BJ (cell line): Measurements from ENCODE around the gene CYP4B1. TPM values are rescaled to one million over a fixed set of nuclear protein-coding genes. Genes with fewer than 3 reads are reported as not detected.

Experiments
- CTCF ChIA-PET: fragments of 350-600 bp; formaldehyde crosslinking; extraction: SDS; loops from one replicate; lab custom pipeline; 2021; ENCODE audit warnings: antibody characterized with exemption, inconsistent platforms; lab: Yijun Ruan, JAX
- POLR2A ChIA-PET: fragments of 300-600 bp; sonication (Branson Sonifier 250); formaldehyde crosslinking; extraction: SDS; loops from one replicate; lab custom pipeline; 2021; ENCODE audit warnings: antibody characterized with exemption; lab: Charles Lee
- DNase-seq: peaks from one replicate; pipeline ENCODE4 v3.0.0-alpha.2; 2011; ENCODE audit warnings: low read depth
- H3K27me3 ChIP-seq: 2 replicates; pipeline ENCODE4 v1.6.0; 2011; ENCODE audit warnings: low read length; ENCODE audit not compliant: control insufficient read depth, insufficient read depth
- H3K36me3 ChIP-seq: 2 replicates; pipeline ENCODE4 v1.5.1; 2011; ENCODE audit warnings: low read length; ENCODE audit not compliant: control insufficient read depth, insufficient read depth
- H3K4me3 ChIP-seq: 2 replicates; pipeline ENCODE4 v1.5.1; 2011; ENCODE audit warnings: low read depth, mild to moderate bottlenecking, control low read depth, low read length
- polyA plus RNA-seq: library from polyadenylated mRNA; depleted of rRNA; stranded (reverse); fragments of >200 nt; gene quantifications from 2 replicates; pipeline ENCODE4 v1.2.3, GENCODE V29; 2011
- TF ChIP-seq, protein P1 (sequence below): IDR thresholded peaks from 2 replicates; pipeline ENCODE4 v1.5.1; 2011; ENCODE audit warnings: low read depth, mild to moderate bottlenecking, control low read depth, inconsistent platforms, low read length, moderate library complexity; ENCODE audit not compliant: insufficient read depth

The CYP4B1 gene
- polyA plus RNA-seq, 1 experiment, result not detected

DNA sequence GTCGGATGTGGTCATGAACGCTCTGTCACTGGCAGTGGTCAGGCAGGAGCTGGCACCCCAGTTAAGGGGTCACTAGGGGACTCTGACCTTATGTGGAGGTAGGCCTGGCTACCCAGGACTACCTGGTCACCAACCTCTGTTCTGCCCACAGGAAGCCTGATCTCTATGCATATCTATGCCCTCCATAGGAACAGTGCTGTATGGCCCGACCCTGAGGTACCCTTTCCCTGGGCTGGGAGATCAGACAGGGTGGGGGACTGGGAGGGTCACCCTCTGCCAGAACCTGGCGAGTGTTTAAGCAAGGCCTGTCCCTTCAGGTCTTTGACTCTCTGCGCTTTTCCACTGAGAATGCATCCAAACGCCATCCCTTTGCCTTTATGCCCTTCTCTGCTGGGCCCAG lies 19.0 kb downstream of the CYP4B1 start:
- POLR2A ChIA-PET, result no interaction called here
- CTCF ChIA-PET, result no interaction called here
- no peak overlapping the region for H3K4me3 ChIP-seq

DNA sequence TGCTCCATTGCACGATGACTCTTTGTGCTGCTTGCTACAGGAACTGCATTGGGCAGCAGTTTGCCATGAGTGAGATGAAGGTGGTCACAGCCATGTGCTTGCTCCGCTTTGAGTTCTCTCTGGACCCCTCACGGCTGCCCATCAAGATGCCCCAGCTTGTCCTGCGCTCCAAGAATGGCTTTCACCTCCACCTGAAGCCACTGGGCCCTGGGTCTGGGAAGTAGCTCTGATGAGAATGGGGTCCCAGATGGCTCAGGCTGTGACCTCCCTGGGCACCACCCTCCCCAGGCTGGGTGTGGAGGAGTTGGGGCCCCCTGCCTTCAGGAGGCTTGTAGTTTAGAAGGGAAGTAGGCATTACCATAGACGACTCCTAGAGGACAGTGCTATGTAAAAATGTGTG lies 19.7 kb downstream of the CYP4B1 start:
- Histone ChIP-seq H3K36me3 (no peaks in the 10 kb centered on the region), H3K4me3 (no peak overlapping the region), H3K27me3 (no peaks in the 10 kb centered on the region)
- TF ChIP-seq, protein P1, sequence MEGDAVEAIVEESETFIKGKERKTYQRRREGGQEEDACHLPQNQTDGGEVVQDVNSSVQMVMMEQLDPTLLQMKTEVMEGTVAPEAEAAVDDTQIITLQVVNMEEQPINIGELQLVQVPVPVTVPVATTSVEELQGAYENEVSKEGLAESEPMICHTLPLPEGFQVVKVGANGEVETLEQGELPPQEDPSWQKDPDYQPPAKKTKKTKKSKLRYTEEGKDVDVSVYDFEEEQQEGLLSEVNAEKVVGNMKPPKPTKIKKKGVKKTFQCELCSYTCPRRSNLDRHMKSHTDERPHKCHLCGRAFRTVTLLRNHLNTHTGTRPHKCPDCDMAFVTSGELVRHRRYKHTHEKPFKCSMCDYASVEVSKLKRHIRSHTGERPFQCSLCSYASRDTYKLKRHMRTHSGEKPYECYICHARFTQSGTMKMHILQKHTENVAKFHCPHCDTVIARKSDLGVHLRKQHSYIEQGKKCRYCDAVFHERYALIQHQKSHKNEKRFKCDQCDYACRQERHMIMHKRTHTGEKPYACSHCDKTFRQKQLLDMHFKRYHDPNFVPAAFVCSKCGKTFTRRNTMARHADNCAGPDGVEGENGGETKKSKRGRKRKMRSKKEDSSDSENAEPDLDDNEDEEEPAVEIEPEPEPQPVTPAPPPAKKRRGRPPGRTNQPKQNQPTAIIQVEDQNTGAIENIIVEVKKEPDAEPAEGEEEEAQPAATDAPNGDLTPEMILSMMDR, result no peak
- CTCF ChIA-PET, result no interaction called here
- POLR2A ChIA-PET, result no interaction called here
- DNase-seq, result no peak

More for the DNA sequence above, 19.0 kb downstream of the CYP4B1 start:
- DNase-seq, result no peak
- TF ChIP-seq, protein P1, result no peak
- Histone ChIP-seq H3K27me3 (no peaks in the 10 kb centered on the region), H3K36me3 (no peaks in the 10 kb centered on the region)

DNA sequence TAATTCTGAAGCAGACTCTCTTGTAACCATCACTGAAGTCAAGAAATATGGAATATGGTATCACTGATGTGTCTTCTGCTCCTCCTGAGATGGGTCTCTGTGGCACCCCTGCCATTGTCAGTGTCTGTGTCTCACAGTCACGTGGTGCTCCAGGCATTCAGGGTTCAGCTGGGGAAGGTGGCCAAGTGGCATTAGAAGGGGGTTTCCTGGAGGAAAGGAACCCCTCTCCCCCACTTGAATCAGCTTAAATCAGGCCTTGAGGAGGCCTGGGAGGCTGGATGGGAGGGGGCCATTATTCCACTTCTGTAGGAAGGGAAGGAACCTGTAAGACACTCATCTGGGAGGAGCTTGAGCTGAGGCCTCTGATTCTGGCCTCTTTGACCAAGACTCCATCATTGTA lies 20.5 kb downstream of the CYP4B1 start:
- H3K36me3 ChIP-seq, result no peaks in the 10 kb centered on the region
- ChIA-PET POLR2A (no interaction called here), CTCF (no interaction called here)
- H3K27me3 ChIP-seq, result no peaks in the 10 kb centered on the region
- DNase-seq, result no peak
- TF ChIP-seq, protein P1, result no peak
- H3K4me3 ChIP-seq, result no peak overlapping the region

DNA sequence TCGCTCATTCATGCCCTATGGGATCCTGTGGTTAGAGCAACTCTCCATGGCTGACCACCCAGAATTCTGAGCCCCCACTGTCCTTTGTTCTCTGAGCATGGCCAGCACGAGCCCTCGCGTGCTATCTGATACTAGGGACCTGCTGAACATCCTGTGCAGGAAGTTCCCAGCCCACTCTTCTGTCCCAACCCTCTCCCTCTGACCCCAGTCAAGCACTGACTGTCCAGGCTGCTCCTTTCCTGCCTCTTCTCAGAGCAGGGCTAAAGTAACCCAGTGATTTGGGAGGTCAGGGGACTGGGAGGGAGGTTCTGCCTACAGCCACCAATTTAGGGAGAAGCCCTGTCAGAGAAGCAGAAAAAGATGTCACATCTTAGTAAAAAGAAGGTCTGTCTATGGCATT lies 21.2 kb downstream of the CYP4B1 start:
- TF ChIP-seq, protein P1, result no peak
- ChIA-PET CTCF (no interaction called here), POLR2A (no interaction called here)
- Histone ChIP-seq H3K36me3 (no peaks in the 10 kb centered on the region), H3K27me3 (no peaks in the 10 kb centered on the region), H3K4me3 (no peak overlapping the region)
- no peak for DNase-seq

DNA sequence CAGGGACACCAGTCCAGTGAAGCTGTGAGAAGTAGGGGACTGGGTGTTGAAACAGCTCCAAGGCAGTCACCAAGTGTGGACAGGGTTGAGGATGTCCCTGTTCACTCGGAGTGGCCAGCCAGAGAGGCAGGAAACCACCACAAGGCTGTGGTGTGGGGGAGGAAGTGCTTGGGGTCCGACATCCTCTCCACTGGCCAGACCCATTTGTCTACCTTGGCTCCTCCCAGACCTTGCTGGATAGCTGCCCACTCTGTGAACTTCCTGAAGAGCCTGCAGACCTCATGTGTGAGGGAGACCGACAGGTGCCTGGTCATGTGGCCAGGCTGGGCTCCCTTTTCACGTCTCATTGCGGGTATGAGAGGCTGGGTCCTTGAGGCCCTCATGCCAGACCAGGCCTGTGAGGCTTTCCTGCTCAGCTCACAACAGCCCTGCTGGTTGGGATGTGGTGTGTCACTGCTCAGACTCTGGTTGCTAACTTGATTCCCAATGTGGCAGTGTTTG lies 21.8 kb downstream of the CYP4B1 start:
- POLR2A ChIA-PET, result no interaction called here
- CTCF ChIA-PET, result no interaction called here
- H3K4me3 ChIP-seq, result no peak overlapping the region
- no peak for DNase-seq
- H3K36me3 ChIP-seq, result no peaks in the 10 kb centered on the region
- TF ChIP-seq, protein P1, result no peak
- no peaks in the 10 kb centered on the region for H3K27me3 ChIP-seq
